Astrocyte (in vitro differentiated cells and primary cell): ENCODE results near the gene DOCK1.

Experiments
- EZH2 ChIP-seq: IDR thresholded peaks from 2 replicates; pipeline ENCODE4 v1.6.1; 2012; ENCODE audit warnings: mild to moderate bottlenecking, low read length, inconsistent platforms; ENCODE audit not compliant: insufficient read depth
- TF ChIP-seq, protein P1 (sequence below): IDR thresholded peaks from 2 replicates; pipeline ENCODE4 v1.5.1; 2011; ENCODE audit warnings: low read depth, mild to moderate bottlenecking, inconsistent platforms, low read length, moderate library complexity; ENCODE audit not compliant: insufficient read depth

DNA sequence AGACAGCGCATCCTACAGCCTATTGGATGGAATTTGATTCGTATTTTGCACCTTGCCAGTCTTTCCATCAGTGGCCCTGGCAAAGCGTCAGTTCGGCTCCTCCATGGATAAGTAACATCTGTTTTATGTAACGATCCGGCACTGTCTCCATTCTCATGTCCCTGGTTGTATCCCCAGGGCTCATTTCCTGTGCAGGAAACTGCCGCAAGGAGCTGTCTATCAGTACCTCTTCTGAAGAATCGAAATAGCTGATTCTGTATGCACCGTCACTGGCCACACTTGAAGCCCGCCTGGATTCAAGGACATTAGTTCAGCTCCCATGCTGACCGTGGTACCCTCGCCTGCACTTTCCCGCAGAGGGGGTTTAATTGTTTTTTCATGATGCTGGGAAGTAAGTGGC lies 590.8 kb downstream of the DOCK1 start:
- TF ChIP-seq, protein P1, sequence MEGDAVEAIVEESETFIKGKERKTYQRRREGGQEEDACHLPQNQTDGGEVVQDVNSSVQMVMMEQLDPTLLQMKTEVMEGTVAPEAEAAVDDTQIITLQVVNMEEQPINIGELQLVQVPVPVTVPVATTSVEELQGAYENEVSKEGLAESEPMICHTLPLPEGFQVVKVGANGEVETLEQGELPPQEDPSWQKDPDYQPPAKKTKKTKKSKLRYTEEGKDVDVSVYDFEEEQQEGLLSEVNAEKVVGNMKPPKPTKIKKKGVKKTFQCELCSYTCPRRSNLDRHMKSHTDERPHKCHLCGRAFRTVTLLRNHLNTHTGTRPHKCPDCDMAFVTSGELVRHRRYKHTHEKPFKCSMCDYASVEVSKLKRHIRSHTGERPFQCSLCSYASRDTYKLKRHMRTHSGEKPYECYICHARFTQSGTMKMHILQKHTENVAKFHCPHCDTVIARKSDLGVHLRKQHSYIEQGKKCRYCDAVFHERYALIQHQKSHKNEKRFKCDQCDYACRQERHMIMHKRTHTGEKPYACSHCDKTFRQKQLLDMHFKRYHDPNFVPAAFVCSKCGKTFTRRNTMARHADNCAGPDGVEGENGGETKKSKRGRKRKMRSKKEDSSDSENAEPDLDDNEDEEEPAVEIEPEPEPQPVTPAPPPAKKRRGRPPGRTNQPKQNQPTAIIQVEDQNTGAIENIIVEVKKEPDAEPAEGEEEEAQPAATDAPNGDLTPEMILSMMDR, result no peak
- TF ChIP-seq EZH2, result no peak
